ENCODE measurements around the gene LAMC2.

LAMC2 gene

DNA sequence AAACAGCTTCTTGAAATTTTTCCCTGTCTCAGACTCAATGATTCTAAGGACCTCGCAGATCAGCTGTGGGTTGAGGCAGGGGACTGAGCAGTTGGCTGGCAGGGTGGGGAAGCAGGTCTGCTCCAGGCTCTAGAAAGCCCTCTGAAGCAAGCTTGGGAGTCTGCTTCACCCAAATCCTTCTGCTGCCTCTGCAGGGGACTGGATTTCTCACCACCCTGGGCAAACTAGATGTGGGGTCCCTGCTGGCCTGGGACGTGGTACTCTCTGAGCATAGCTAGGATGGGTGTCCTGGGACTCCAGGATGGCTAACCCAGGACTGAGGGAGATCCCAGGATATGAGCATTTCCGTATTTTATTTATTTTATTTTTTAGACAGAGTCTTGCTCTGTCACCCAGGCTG, 89.3 kb downstream of the LAMC2 start:
- Histone ChIP-seq H3K4me1 (ENCODE audit: insufficient read depth, low read length, poor library complexity, severe bottlenecking) (peaks cover 9% of the 10 kb centered on the region), H2AFZ (ENCODE audit: low read length) (no peak overlapping the region), H3K4me3 (ENCODE audit: low read length, poor library complexity, severe bottlenecking) (no peak overlapping the region), H3F3A (ENCODE audit: low read depth) (no peaks in the 10 kb centered on the region), H4K20me1 (ENCODE audit: insufficient read depth, low read length, poor library complexity, severe bottlenecking) (no peaks in the 10 kb centered on the region), H3K9me2 (replicated peaks; ENCODE audit: low read depth, low read length) (no peaks in the 10 kb centered on the region), H3K9ac (ENCODE audit: low read depth, low read length, poor library complexity, severe bottlenecking) (no peak overlapping the region), H3K79me2 (ENCODE audit: insufficient read depth, low read length) (no peaks in the 10 kb centered on the region), H3K9me3 (ENCODE audit: insufficient read depth, low read depth, low read length) (no peaks in the 10 kb centered on the region), H3K4me2 (ENCODE audit: low read depth, low read length, poor library complexity, severe bottlenecking) (no peak overlapping the region), H3K27me3 (ENCODE audit: insufficient read depth, low read length, poor library complexity, severe bottlenecking) (no peaks in the 10 kb centered on the region), H3K36me3 (ENCODE audit: insufficient read depth, low read length) (no peaks in the 10 kb centered on the region)
- TF ChIP-seq, protein P1, sequence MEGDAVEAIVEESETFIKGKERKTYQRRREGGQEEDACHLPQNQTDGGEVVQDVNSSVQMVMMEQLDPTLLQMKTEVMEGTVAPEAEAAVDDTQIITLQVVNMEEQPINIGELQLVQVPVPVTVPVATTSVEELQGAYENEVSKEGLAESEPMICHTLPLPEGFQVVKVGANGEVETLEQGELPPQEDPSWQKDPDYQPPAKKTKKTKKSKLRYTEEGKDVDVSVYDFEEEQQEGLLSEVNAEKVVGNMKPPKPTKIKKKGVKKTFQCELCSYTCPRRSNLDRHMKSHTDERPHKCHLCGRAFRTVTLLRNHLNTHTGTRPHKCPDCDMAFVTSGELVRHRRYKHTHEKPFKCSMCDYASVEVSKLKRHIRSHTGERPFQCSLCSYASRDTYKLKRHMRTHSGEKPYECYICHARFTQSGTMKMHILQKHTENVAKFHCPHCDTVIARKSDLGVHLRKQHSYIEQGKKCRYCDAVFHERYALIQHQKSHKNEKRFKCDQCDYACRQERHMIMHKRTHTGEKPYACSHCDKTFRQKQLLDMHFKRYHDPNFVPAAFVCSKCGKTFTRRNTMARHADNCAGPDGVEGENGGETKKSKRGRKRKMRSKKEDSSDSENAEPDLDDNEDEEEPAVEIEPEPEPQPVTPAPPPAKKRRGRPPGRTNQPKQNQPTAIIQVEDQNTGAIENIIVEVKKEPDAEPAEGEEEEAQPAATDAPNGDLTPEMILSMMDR (conservative IDR thresholded peaks at IDR 0.05; ENCODE audit: low read length) = no peak
- TF ChIP-seq EZH2phosphoT487 (IDR thresholded peaks at IDR 0.05; ENCODE audit: borderline replicate concordance) = no peak

DNA sequence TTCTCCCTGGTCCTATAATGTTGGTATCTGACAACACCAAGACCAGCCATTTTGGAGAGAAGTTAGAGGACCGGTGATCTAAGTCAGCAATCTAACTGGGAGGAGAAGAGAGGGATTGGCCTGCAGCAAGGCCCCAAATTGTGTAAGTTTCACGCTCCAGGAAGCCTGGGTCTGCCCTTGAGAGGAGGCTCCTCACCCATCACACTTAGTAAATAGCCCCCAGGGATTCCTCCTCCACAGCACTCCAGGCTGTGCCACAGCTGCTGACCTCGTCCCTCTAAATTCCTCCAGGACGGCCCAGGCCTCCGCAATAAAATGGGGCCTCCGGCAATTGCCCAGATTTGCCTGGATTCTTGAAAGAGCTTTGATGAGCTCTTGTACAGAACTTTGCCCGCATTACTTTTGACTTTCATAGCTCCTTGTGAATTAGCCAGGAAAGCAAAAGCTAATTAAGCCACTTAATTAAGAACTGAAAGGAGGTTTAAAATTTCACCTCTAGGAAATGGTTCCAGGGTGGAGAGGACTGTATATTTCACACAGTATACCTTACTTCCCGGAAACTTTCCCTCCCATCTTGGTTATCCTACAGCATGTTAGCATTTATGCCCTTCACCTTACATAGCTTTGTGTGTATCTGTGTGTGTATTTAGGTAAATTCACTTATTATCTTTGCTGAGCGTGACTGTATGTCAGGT, 90.5 kb downstream of the LAMC2 start:
- H3K79me2 ChIP-seq (ENCODE audit: insufficient read depth, low read length) = no peaks in the 10 kb centered on the region
- no peaks in the 10 kb centered on the region for H3K9me3 ChIP-seq (ENCODE audit: insufficient read depth, low read depth, low read length)
- no peak overlapping the region for H2AFZ ChIP-seq (ENCODE audit: low read length)
- H3K9ac ChIP-seq (ENCODE audit: low read depth, low read length, poor library complexity, severe bottlenecking) = no peak overlapping the region
- H3K4me3 ChIP-seq (ENCODE audit: low read length, poor library complexity, severe bottlenecking) = no peak overlapping the region
- H3F3A ChIP-seq (ENCODE audit: low read depth) = no peaks in the 10 kb centered on the region
- TF ChIP-seq, protein P1 (conservative IDR thresholded peaks at IDR 0.05; ENCODE audit: low read length) = no peak
- TF ChIP-seq EZH2phosphoT487 (IDR thresholded peaks at IDR 0.05; ENCODE audit: borderline replicate concordance) = no peak
- H3K27me3 ChIP-seq (ENCODE audit: insufficient read depth, low read length, poor library complexity, severe bottlenecking) = no peaks in the 10 kb centered on the region
- H4K20me1 ChIP-seq (ENCODE audit: insufficient read depth, low read length, poor library complexity, severe bottlenecking) = no peaks in the 10 kb centered on the region
- no peak overlapping the region for H3K4me2 ChIP-seq (ENCODE audit: low read depth, low read length, poor library complexity, severe bottlenecking)
- H3K4me1 ChIP-seq (ENCODE audit: insufficient read depth, low read length, poor library complexity, severe bottlenecking) = peaks cover 9% of the 10 kb centered on the region
- no peaks in the 10 kb centered on the region for H3K9me2 ChIP-seq (replicated peaks; ENCODE audit: low read depth, low read length)
- H3K36me3 ChIP-seq (ENCODE audit: insufficient read depth, low read length) = no peaks in the 10 kb centered on the region

- Histone ChIP-seq H4K20me1 (ENCODE audit: insufficient read depth, low read length, poor library complexity, severe bottlenecking) (no peaks in the 10 kb centered on the region), H3F3A (ENCODE audit: low read depth) (no peaks in the 10 kb centered on the region), H3K27me3 (ENCODE audit: insufficient read depth, low read length, poor library complexity, severe bottlenecking) (no peaks in the 10 kb centered on the region), H3K36me3 (ENCODE audit: insufficient read depth, low read length) (no peaks in the 10 kb centered on the region), H3K9me2 (replicated peaks; ENCODE audit: low read depth, low read length) (no peaks in the 10 kb centered on the region), H3K4me3 (ENCODE audit: low read length, poor library complexity, severe bottlenecking) (no peak overlapping the region), H3K9ac (ENCODE audit: low read depth, low read length, poor library complexity, severe bottlenecking) (no peak overlapping the region), H3K9me3 (ENCODE audit: insufficient read depth, low read depth, low read length) (no peaks in the 10 kb centered on the region), H2AFZ (ENCODE audit: low read length) (0 out of 2 replicates have a peak overlapping the region, but pooled peaks have one; percentile 63), H3K4me2 (ENCODE audit: low read depth, low read length, poor library complexity, severe bottlenecking) (no peak overlapping the region), H3K79me2 (ENCODE audit: insufficient read depth, low read length) (no peaks in the 10 kb centered on the region), H3K4me1 (ENCODE audit: insufficient read depth, low read length, poor library complexity, severe bottlenecking) (peaks cover 9% of the 10 kb centered on the region)
- TF ChIP-seq EZH2phosphoT487 (IDR thresholded peaks at IDR 0.05; ENCODE audit: borderline replicate concordance) = no peak
- TF ChIP-seq, protein P1 (conservative IDR thresholded peaks at IDR 0.05; ENCODE audit: low read length) = no peak
Observed at GRCh38 chr1:183277821-183278738, 92.0 kb downstream of the LAMC2 start.

Data from Loucy (cell line).